ENCODE results near the gene NUDT14. TPM values are rescaled to one million over a fixed set of nuclear protein-coding genes. Genes with fewer than 3 reads are reported as not detected.

NUDT14 gene
- total and polyA plus RNA-seq, 2 experiments from 2014 or later: 14.8 to 38.4 TPM

DNA sequence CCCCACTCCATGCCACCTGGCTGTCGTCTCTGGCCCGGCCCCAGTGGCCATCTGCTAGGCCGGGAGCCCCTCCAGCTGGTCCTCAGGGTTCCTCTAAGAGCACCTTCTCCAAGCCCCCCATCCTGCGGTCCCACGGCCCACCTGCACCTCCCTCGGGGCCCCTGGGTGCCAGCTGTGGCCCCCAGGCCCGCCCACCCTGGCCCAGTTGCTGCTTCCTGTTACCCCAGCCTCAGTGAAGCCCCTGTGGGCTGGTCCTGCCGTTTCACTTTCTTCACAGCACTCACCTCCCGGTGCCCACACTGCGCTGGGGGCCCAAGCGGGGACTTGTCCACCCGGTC is 27.6 kb upstream of the NUDT14 start:
- Histone ChIP-seq H3K4me3 (no peak overlapping the region), H3K36me3 (ENCODE audit: insufficient read depth) (no peaks in the 10 kb centered on the region), H3K4me2 (no peak overlapping the region), H3K79me2 (replicated peaks; ENCODE audit: insufficient read depth) (no peaks in the 10 kb centered on the region), H3K27ac (ENCODE audit: low read depth) (no peak overlapping the region), H3F3A (replicated peaks; ENCODE audit: low read depth) (no peaks in the 10 kb centered on the region), H3K4me1 (ENCODE audit: insufficient read depth) (no peaks in the 10 kb centered on the region), H3K9me2 (ENCODE audit: insufficient read depth) (no peaks in the 10 kb centered on the region), H3K27me3 (ENCODE audit: insufficient read depth) (no peaks in the 10 kb centered on the region), H2AFZ (no peak overlapping the region), H4K20me1 (replicated peaks; ENCODE audit: insufficient read depth) (no peaks in the 10 kb centered on the region; the same call in 1 of the 2 replicates)
- TF ChIP-seq, protein P1, sequence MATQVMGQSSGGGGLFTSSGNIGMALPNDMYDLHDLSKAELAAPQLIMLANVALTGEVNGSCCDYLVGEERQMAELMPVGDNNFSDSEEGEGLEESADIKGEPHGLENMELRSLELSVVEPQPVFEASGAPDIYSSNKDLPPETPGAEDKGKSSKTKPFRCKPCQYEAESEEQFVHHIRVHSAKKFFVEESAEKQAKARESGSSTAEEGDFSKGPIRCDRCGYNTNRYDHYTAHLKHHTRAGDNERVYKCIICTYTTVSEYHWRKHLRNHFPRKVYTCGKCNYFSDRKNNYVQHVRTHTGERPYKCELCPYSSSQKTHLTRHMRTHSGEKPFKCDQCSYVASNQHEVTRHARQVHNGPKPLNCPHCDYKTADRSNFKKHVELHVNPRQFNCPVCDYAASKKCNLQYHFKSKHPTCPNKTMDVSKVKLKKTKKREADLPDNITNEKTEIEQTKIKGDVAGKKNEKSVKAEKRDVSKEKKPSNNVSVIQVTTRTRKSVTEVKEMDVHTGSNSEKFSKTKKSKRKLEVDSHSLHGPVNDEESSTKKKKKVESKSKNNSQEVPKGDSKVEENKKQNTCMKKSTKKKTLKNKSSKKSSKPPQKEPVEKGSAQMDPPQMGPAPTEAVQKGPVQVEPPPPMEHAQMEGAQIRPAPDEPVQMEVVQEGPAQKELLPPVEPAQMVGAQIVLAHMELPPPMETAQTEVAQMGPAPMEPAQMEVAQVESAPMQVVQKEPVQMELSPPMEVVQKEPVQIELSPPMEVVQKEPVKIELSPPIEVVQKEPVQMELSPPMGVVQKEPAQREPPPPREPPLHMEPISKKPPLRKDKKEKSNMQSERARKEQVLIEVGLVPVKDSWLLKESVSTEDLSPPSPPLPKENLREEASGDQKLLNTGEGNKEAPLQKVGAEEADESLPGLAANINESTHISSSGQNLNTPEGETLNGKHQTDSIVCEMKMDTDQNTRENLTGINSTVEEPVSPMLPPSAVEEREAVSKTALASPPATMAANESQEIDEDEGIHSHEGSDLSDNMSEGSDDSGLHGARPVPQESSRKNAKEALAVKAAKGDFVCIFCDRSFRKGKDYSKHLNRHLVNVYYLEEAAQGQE (IDR thresholded peaks at IDR 0.05; ENCODE audit: unreplicated experiment): no peak
- TF ChIP-seq JUNB (IDR thresholded peaks at IDR 0.05; ENCODE audit: unreplicated experiment) (no peak), EZH2phosphoT487 (IDR thresholded peaks at IDR 0.05; ENCODE audit: unreplicated experiment) (no peak), ZNF331 (CRISPR knock-in tag; IDR thresholded peaks at IDR 0.05; ENCODE audit: low read depth) (no peak), CREB1 (CRISPR knock-in tag; IDR thresholded peaks at IDR 0.05; ENCODE audit: low read depth) (no peak), NANOG (IDR thresholded peaks at IDR 0.05; ENCODE audit: borderline replicate concordance) (no peak), POLR2AphosphoS5 (IDR thresholded peaks at IDR 0.05; ENCODE audit: low read depth) (no peak), ETS1 (IDR thresholded peaks at IDR 0.05) (no peak)
- TF ChIP-seq, protein P2, sequence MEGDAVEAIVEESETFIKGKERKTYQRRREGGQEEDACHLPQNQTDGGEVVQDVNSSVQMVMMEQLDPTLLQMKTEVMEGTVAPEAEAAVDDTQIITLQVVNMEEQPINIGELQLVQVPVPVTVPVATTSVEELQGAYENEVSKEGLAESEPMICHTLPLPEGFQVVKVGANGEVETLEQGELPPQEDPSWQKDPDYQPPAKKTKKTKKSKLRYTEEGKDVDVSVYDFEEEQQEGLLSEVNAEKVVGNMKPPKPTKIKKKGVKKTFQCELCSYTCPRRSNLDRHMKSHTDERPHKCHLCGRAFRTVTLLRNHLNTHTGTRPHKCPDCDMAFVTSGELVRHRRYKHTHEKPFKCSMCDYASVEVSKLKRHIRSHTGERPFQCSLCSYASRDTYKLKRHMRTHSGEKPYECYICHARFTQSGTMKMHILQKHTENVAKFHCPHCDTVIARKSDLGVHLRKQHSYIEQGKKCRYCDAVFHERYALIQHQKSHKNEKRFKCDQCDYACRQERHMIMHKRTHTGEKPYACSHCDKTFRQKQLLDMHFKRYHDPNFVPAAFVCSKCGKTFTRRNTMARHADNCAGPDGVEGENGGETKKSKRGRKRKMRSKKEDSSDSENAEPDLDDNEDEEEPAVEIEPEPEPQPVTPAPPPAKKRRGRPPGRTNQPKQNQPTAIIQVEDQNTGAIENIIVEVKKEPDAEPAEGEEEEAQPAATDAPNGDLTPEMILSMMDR (conservative IDR thresholded peaks at IDR 0.05; ENCODE audit: low read depth in 2 of 2): no peak
- Mint-ChIP-seq H3K4me1 (no peaks in the 10 kb centered on the region), H3K36me3 (ENCODE audit: low read depth) (no peaks in the 10 kb centered on the region), H3K4me3 (no peak overlapping the region), H3K27ac (no peak overlapping the region), H3K9me3 (no peaks in the 10 kb centered on the region), H3K27me3 (ENCODE audit: insufficient read depth, low read depth, poor library complexity) (peaks cover 8% of the 10 kb centered on the region)
- no peak for DNase-seq (ENCODE audit: low spot score)
- ATAC-seq: no peak
